ENCODE results near the gene MRPL45.

Gene MRPL45

GRCh38 chr17:38325221-38325851, 28.4 kb downstream of the MRPL45 start:
- DNase-seq (ENCODE audit: low read depth) = no peak

- DNase-seq (ENCODE audit: low read depth) = no peak
Measured at GRCh38 chr17:38326996-38327792, 30.2 kb downstream of the MRPL45 start.

- DNase-seq (ENCODE audit: low read depth) = no peak
Measured at GRCh38 chr17:38327936-38328335, 31.0 kb downstream of the MRPL45 start.

- DNase-seq (ENCODE audit: low read depth) = no peak
Measured at GRCh38 chr17:38328620-38329019, 31.7 kb downstream of the MRPL45 start.

GRCh38 chr17:38329284-38329683, 32.3 kb downstream of the MRPL45 start:
- DNase-seq (ENCODE audit: low read depth) = no peak

- no peak for DNase-seq (ENCODE audit: low read depth)
Measured at GRCh38 chr17:38329808-38330730, 33.1 kb downstream of the MRPL45 start.

- DNase-seq (ENCODE audit: low read depth) = no peak
Measured at GRCh38 chr17:38330941-38331411, 34.0 kb downstream of the MRPL45 start.

GRCh38 chr17:38332735-38333134, 35.8 kb downstream of the MRPL45 start:
- DNase-seq (ENCODE audit: low read depth) = no peak

- DNase-seq (ENCODE audit: low read depth) = no peak
Measured at GRCh38 chr17:38333635-38334295, 36.8 kb downstream of the MRPL45 start.

GRCh38 chr17:38334480-38335364, 37.8 kb downstream of the MRPL45 start:
- DNase-seq (ENCODE audit: low read depth) = no peak

GRCh38 chr17:38336838-38337237, 39.9 kb downstream of the MRPL45 start:
- no peak for DNase-seq (ENCODE audit: low read depth)

GRCh38 chr17:38338053-38338452, 41.1 kb downstream of the MRPL45 start:
- no peak for DNase-seq (ENCODE audit: low read depth)

- no peak for DNase-seq (ENCODE audit: low read depth)
Measured at GRCh38 chr17:38338535-38338934, 41.6 kb downstream of the MRPL45 start.

GRCh38 chr17:38339891-38340290, 42.9 kb downstream of the MRPL45 start:
- DNase-seq (ENCODE audit: low read depth) = no peak

- DNase-seq (ENCODE audit: low read depth) = no peak
Measured at GRCh38 chr17:38341035-38341721, 44.2 kb downstream of the MRPL45 start.

- DNase-seq (ENCODE audit: low read depth) = no peak
Measured at GRCh38 chr17:38342886-38343607, 46.1 kb downstream of the MRPL45 start.

- no peak for DNase-seq (ENCODE audit: low read depth)
Measured at GRCh38 chr17:38343608-38344419, 46.8 kb downstream of the MRPL45 start, which contains the start of gene GPR179. Gene GPR179 (minus strand): TSS chr17:38343956. CDS start chr17:38343789, 167 bp downstream.

GRCh38 chr17:38344420-38344745, 47.4 kb downstream of the MRPL45 start:
- no peak for DNase-seq (ENCODE audit: low read depth)

- DNase-seq (ENCODE audit: low read depth) = no peak
Measured at GRCh38 chr17:38345743-38346142, 48.8 kb downstream of the MRPL45 start.

Measured in non-pigmented ciliary epithelial cell (primary cell).